Metanephros (tissue), 2 donors: ENCODE measurements around the gene TCP11L1. TPM values are rescaled to one million over a fixed set of nuclear protein-coding genes. Genes with fewer than 3 reads are reported as not detected.

Source experiments
- small RNA-seq: library from RNA; depleted of rRNA; stranded (forward); fragments of <200 nt; gene quantifications from one replicate; pipeline ENCODE3, GENCODE V24; 2014; ENCODE audit warnings: low replicate concordance
- total RNA-seq: library from RNA; depleted of rRNA; stranded (reverse); fragments of >200 nt; gene quantifications from one replicate; pipeline ENCODE4 v1.2.3, GENCODE V29; 2014

Gene TCP11L1, protein sequence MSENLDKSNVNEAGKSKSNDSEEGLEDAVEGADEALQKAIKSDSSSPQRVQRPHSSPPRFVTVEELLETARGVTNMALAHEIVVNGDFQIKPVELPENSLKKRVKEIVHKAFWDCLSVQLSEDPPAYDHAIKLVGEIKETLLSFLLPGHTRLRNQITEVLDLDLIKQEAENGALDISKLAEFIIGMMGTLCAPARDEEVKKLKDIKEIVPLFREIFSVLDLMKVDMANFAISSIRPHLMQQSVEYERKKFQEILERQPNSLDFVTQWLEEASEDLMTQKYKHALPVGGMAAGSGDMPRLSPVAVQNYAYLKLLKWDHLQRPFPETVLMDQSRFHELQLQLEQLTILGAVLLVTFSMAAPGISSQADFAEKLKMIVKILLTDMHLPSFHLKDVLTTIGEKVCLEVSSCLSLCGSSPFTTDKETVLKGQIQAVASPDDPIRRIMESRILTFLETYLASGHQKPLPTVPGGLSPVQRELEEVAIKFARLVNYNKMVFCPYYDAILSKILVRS
- total RNA-seq: 16.6 TPM

DNA sequence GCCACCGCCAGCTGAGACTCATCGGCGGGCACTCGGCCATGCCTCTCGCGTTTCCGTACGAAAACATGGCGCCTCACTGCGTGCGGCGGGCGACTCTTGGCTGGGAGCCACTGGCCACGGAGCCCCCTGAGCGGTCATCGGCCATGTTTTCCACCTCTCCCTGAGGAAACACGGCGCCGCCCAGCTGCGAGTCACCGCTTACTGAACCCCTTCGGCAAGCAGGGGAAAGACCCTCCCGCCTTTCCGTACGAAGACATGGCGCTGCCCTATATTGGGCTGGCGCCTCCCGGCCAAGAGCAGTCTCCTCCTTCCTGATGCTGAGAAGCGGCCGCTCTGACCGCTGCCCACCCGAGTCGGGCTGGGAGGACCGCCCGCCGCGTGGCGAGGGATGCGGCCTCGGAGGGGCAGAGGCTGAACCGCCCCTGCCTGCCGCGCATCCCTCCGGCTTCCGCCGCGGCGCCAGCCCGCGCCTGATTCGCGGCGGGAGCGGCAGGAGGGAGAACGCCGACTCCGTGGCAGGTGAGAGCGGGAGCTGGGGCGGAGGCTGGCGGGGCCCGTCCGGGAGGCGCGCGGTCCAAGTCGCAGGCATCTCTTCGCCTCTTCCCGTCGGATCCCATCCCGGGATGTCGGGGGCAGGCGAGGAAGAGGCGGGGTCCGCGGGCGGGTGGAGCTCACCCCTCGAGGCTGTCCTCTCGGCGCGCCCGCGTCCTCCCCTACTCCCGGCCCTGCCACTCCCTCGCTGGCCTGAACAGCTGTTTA is at the start of gene TCP11L1:
Gene TCP11L1, plus strand, starts transcription at position 299 of the 759 bp plus-strand sequence. CDS start 4,202 bp downstream, outside the sequence.

DNA sequence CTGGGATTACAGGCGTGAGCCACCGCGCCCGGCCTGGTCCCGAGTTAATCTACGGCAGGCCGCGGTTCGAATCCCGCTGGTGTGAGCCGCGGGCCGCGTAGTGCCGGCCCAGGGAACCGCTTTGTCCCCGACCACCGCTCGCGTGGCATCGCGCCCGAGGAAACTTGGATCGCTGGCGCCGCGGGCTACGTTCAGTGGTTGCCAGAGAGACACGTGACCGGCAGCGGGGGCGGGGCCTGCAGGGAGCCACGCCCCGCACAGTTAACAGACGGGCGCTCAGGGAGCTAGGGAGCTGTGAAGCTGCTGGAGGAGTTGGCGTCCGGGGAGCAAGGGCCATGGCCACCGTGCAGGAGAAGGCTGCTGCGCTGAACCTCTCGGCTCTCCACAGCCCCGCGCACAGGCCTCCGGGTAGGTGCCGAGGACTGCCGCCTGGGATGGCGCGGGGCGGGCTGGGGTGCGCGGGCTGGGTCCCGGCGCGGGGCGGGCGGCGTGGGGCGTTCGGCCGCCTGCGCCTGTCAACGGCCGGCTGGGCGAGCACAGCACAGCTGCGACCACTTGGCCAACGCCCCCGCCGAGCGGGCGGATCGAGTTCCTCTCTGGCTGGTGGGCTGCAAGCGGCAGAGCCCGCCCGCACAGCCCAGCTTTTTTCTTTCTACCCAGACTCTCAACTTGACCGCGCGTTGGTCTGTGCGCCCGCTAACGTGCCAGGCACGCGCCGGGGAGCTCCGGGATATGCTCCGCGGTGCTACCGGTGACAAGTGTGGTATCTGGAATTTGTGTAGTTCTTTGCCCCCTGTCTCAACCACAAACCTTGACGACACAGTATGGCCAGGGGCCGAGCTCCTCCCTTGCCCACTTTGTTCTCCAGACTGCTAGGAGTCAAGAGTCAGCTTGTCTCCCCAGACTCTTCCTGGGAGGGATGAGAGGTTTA is 23.5 kb upstream of the TCP11L1 start, which contains the start of gene DEPDC7:
Gene DEPDC7, plus strand, starts transcription at position 258 of the 931 bp plus-strand sequence. Its CDS starts 78 bp downstream, at position 336.

Small RNAs within 50 kb of the gene (small RNA-seq; reads per million reads assigned to genes)
- not detected for gene RF00019

Other genes starting within 250 kb of the TCP11L1 start
- 0.06 TPM for gene CCDC73, start 244.9 kb upstream of the TCP11L1 start, total RNA-seq
- gene PRRG4, start 209.6 kb upstream of the TCP11L1 start, total RNA-seq: 4.0 TPM
- 38.5 TPM for gene QSER1, start 146.8 kb upstream of the TCP11L1 start, total RNA-seq
- gene DEPDC7, start 23.7 kb upstream of the TCP11L1 start, total RNA-seq: 3.9 TPM
- 29.7 TPM for gene CSTF3, start 121.9 kb downstream of the TCP11L1 start, total RNA-seq
- gene HIPK3, start 217.8 kb downstream of the TCP11L1 start, total RNA-seq: 127 TPM